Heart left ventricle (tissue), 16 donors: ENCODE data around the gene PLIN4. TPM values are rescaled to one million over a fixed set of nuclear protein-coding genes. Genes with fewer than 3 reads are reported as not detected.

ENCODE experiments used
- ATAC-seq, 4 donors: fragments of 200-7000 bp; cut with Tn5 transposase; one replicate each; pipeline ENCODE4 v1.9.1; 2020 to 2022; ENCODE audit warnings: moderate library complexity in 4 of 4, mild to moderate bottlenecking in 3 of 4, moderate number of reproducible peaks in 1 of 4
- DNase-seq, 5 donors: peaks; one replicate each; pipeline ENCODE4 v3.0.0-alpha.2; 2020
- H3K27ac ChIP-seq, 12 donors: fragments of 200-600 bp; sonication (generic) in 4 of 12; one replicate each; pipeline versions ENCODE4 v1.5.0 to v1.8.0; 2016 to 2022; ENCODE audit warnings: mild to moderate bottlenecking in 2 of 12
- H3K27me3 ChIP-seq, 9 donors: fragments of 200-600 bp; sonication (generic) in 2 of 9; one replicate each; pipeline versions ENCODE4 v1.5.1 to v1.8.0; 2016 to 2022; ENCODE audit warnings: mild to moderate bottlenecking in 3 of 9
- H3K36me3 ChIP-seq, 9 donors: fragments of 200-600 bp; sonication (generic) in 2 of 9; one replicate each; pipeline versions ENCODE4 v1.5.0 to v1.8.0; 2018 to 2022; ENCODE audit warnings: mild to moderate bottlenecking in 2 of 9
- H3K4me1 ChIP-seq, 12 donors: fragments of 200-600 bp; sonication (generic) in 4 of 12; one replicate each; pipeline versions ENCODE4 v1.5.0 to v1.8.0; 2016 to 2022; ENCODE audit warnings: mild to moderate bottlenecking in 3 of 12
- H3K4me3 ChIP-seq, 12 donors: fragments of 200-600 bp; sonication (generic) in 4 of 12; one replicate each; pipeline versions ENCODE4 v1.5.0 to v1.8.0; 2017 to 2022; ENCODE audit warnings: mild to moderate bottlenecking in 9 of 12, moderate library complexity in 4 of 12
- H3K9me3 ChIP-seq, 12 donors: fragments of 200-600 bp; sonication (generic) in 4 of 12; one replicate each; pipeline versions ENCODE4 v1.5.0 to v1.8.0; 2016 to 2022; ENCODE audit warnings: mild to moderate bottlenecking in 1 of 12
- POLR2A ChIP-seq, 2 donors: fragments of 450-650 bp; IDR thresholded peaks; one replicate each; pipeline ENCODE4 v1.6.1; 2017; ENCODE audit warnings: antibody characterized with exemption in 2 of 2, mild to moderate bottlenecking in 2 of 2, moderate library complexity in 2 of 2
- WGBS, 4 donors: extraction: QIAGEN DNeasy Blood & Tissue Kit in 2 of 4; methylation state at CpG; one replicate each; pipeline versions ENCODE4 v1.1.5 to v1.1.7; 2013 to 2018; 5-methylcytosine and 5-hydroxymethylcytosine counted together
- intact Hi-C, 10 donors: fragments of 100-400 bp; cut with DNase I; formaldehyde crosslinking; loops; one replicate each; pipeline versions ENCODE4 v1.11.1 to v1.14.2; 2022
- polyA plus RNA-seq, 2 donors: library from polyadenylated mRNA; stranded (reverse); fragments of 200-250 nt; gene quantifications; one replicate each; pipeline ENCODE4 v1.2.3, GENCODE V29; 2013
- total RNA-seq, 9 donors: library from RNA; depleted of rRNA in 2 of 9; stranded (reverse); fragments of >200 nt in 2 of 9; fragmentation: NEBNext Ultra II Directional in 3 of 9; extraction: Animal tissue kit (Norgen Biotek cat#: 25700) in 3 of 9; gene quantifications; one replicate each; pipeline versions ENCODE4 v1.1.0 to v1.2.4, GENCODE V29; 2016 to 2023
- TF ChIP-seq, protein P1 (sequence below), 12 donors: fragments of 200-600 bp; sonication (generic) in 4 of 12; IDR thresholded peaks; one replicate each; pipeline versions ENCODE4 v1.5.0 to v1.8.0; 2018 to 2022; ENCODE audit warnings: antibody characterized with exemption in 12 of 12, mild to moderate bottlenecking in 5 of 12
- donor health status: ischemic (EF 13 %, LVEDD 7.1; RV severe dilation, severe dysfunction).
- donor health status: healthy with polysubstance abuse.
- donor health status: DM: no; HTN: yes; CAD: no.
- donor health status: DM: no; HTN: no; CAD: no.
- donor health status: ischemic (EF 25% LVEDD 6.9; RV normal size, moderate dysfunction).
- donor health status: ischemic (EF 25% LVEDD 5.7; RV mildly dilated, moderate dysfunction).
- donor health status: healthy.
- donor health status: DM: yes; HTN: yes; CAD: no.
- donor health status: ischemic (EF 35%, LVEDD 5.7; RV mildly dilated, moderate dysfunction).
- donor health status: nonischemic (EF 11% LVEDD 7.7; RV severe dilation, severe dysfunction).
- donor health status: DM: yes; HTN: yes; CAD: no.
- donor health status: PGD.
- donor health status: ischemic (EF 29% LVEDD 5.4; RV normal size, mild dysfunction).
- donor health status: nonischemic (EF 23%, LVEDD 6.1; RV moderate dilation, normal function).

The PLIN4 gene
- total and polyA plus RNA-seq, 11 donors, result 55.5 to 292 (median 174) TPM

DNA sequence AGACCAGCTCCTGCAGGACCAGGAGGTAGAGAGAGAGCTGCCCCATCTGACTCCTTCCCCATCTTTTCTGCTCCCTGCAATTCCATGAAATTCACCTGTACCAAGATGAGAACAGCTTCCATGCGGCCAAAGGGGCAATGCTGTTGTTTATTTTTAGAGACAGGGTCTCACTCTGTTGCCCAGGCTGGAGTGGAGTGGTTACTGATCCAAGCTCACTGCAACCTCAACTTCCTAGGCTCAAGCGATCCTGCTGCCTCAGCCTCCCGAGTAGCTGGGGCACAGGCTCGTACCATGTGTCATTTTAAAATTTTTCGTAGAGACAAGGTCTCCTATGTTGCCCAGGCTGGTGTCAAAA is 3.6 kb upstream of the PLIN4 start:
- intact Hi-C loops, result loop anchor here in 5 of 10 donors (10.0 kb wide), 2 partner anchors 247 to 257 kb away; partner anchors contain the start of gene SHD (in 2 of the 5)
- peaks cover 0 to 7% (median 0%) of the 10 kb centered on the region in 9 donors for H3K36me3 ChIP-seq
- H3K4me1 ChIP-seq, result peaks cover 0 to 23% (median 12%) of the 10 kb centered on the region in 12 donors
- DNase-seq (no peak), ATAC-seq (no peak)
- H3K27ac ChIP-seq, result peak overlapping the region in 1 of 12 donors; percentile 17
- WGBS, 4 donors, result 87 to 94% (median 90%) methylated on average over 5 of the region's 5 CpGs
- no peaks in the 10 kb centered on the region for H3K27me3 ChIP-seq
- no peaks in the 10 kb centered on the region for H3K9me3 ChIP-seq
- TF ChIP-seq, protein P1, sequence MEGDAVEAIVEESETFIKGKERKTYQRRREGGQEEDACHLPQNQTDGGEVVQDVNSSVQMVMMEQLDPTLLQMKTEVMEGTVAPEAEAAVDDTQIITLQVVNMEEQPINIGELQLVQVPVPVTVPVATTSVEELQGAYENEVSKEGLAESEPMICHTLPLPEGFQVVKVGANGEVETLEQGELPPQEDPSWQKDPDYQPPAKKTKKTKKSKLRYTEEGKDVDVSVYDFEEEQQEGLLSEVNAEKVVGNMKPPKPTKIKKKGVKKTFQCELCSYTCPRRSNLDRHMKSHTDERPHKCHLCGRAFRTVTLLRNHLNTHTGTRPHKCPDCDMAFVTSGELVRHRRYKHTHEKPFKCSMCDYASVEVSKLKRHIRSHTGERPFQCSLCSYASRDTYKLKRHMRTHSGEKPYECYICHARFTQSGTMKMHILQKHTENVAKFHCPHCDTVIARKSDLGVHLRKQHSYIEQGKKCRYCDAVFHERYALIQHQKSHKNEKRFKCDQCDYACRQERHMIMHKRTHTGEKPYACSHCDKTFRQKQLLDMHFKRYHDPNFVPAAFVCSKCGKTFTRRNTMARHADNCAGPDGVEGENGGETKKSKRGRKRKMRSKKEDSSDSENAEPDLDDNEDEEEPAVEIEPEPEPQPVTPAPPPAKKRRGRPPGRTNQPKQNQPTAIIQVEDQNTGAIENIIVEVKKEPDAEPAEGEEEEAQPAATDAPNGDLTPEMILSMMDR (IDR thresholded peaks at IDR 0.05), result no peak
- no peak for TF ChIP-seq POLR2A (IDR thresholded peaks at IDR 0.05)
- no peak overlapping the region for H3K4me3 ChIP-seq

DNA sequence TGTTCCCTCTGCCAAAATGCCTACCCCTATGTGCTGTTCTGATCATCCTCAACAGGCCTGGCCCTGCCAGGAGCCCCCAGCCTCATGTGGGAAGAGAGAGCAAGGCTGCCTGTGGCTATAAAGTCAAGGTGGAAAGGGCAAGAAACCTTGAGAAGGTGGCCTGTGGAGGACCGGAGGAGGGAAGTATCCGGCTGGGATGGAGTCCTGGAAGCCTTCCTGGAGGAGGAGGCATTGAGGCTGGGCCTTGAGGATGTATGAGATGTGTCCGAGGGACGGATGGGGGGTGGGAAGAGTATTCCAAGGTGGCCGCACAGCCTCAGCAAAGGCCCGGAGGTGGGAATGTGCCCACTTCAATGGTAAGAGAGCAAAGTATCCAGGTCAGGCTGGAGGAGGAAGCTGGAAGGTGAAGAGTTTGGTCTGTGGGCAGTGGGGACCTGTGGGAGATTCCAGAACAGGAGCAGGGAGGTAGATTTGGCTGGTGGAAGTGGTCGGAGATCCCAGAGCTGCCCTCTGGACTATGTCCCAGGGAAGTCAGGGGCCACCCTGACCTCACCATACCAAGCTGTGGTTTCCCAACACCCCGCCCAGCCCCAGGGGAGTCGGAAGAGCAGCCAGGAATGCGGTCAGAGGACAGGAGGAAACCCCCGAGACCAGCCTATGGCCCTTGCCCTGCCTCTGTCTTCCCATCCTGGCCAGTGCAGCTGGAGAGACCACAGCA is 3.0 kb upstream of the PLIN4 start:
- Histone ChIP-seq H3K36me3 (peaks cover 0 to 7% (median 0%) of the 10 kb centered on the region in 9 donors), H3K4me1 (peaks cover 0 to 29% (median 12%) of the 10 kb centered on the region in 12 donors), H3K27ac (peak overlapping the region in 3 of 12 donors; percentile 89 to 97 (median 95)), H3K4me3 (no peak overlapping the region), H3K9me3 (no peaks in the 10 kb centered on the region), H3K27me3 (no peaks in the 10 kb centered on the region)
- DNase-seq, result no peak
- TF ChIP-seq POLR2A (IDR thresholded peaks at IDR 0.05), result no peak
- TF ChIP-seq, protein P1 (IDR thresholded peaks at IDR 0.05), result no peak
- intact Hi-C loops, result loop anchor here in 5 of 10 donors (10.0 kb wide), 2 partner anchors 247 to 257 kb away; partner anchors contain the start of gene SHD (in 2 of the 5)
- 74 to 80% (median 79%) methylated on average over 11 of the region's 11 CpGs for WGBS, 4 donors
- no peak for ATAC-seq

DNA sequence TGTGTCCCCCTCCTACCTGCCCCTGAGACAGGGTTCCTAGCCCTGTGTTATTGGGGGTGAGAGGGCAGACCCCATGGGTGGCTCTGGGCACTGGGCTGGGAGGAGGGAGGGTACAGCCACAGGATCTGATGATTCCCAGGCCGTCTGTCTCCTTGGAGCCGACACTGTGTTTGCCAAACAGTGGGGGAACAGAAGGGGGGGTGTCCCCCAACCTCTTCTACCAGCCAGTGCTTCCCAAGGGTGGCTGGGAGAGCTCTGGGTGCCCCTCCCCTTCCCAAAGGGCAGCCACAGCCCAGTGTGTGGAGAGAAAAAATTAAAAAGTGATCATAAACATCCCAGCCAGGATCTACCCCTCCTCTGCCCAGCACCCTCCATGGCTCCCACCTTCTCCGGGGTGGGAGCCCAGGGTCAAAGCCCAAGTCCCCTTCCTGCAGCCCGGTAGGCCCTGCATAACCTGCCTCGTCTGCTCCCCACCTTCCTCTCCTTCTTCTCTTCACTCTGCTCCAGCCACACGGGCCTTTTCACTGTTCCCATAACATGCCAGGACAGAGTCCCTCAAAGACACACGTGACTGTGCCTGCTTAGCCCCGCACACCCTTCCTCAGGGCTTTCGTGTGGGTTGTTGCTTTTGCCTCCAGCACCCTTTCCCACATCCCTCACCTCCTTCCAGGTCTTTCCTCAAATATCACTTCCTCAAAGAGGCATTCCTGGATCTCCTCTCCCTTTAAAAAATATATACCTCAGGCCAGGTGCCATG is 1.4 kb upstream of the PLIN4 start:
- Histone ChIP-seq H3K4me3 (no peak overlapping the region), H3K27me3 (no peaks in the 10 kb centered on the region), H3K4me1 (peaks cover 0 to 32% (median 15%) of the 10 kb centered on the region in 12 donors), H3K36me3 (peaks cover 0 to 14% (median 0%) of the 10 kb centered on the region in 9 donors), H3K27ac (peak overlapping the region; percentile 75 to 99 (median 91)), H3K9me3 (no peaks in the 10 kb centered on the region)
- TF ChIP-seq, protein P1 (IDR thresholded peaks at IDR 0.05), result no peak
- no peak for TF ChIP-seq POLR2A (IDR thresholded peaks at IDR 0.05)
- ATAC-seq, result peak; percentile 16 to 75 (median 70)
- WGBS, 4 donors, result 41 to 45% (median 45%) methylated on average over 8 to 9 of the region's 9 CpGs
- intact Hi-C loops, result loop anchor here in 5 of 10 donors (10.0 kb wide), 2 partner anchors 245 to 255 kb away; partner anchors contain the start of gene SHD (in 2 of the 5)
- DNase-seq, result peak in 4 of 5 donors; percentile 44 to 83 (median 78)

DNA sequence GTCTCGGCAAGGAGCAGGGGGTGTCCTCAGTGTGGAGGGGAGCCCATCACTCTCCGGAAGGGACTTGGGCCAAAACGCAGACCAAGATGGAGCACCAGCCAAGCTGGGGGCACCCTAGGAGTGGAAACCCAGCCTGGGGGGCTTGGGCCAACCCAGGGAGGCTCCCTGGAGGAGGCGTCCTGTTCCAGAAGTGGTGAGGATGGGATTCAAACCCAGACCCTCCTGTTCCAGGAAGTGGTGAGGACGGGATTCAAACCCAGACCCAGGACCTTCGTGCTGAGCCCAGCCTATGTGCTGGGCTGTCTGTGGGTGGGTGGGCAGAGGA is 848 bp upstream of the PLIN4 start:
- intact Hi-C loops, result no loop called here
- Histone ChIP-seq H3K4me3 (peak overlapping the region in 1 of 12 donors; percentile 55), H3K27ac (peak overlapping the region; percentile 75 to 99 (median 91)), H3K36me3 (peaks cover 0 to 16% (median 1%) of the 10 kb centered on the region in 9 donors), H3K4me1 (peaks cover 0 to 34% (median 15%) of the 10 kb centered on the region in 12 donors), H3K9me3 (no peaks in the 10 kb centered on the region), H3K27me3 (no peaks in the 10 kb centered on the region)
- TF ChIP-seq, protein P1 (IDR thresholded peaks at IDR 0.05), result no peak
- TF ChIP-seq POLR2A (IDR thresholded peaks at IDR 0.05), result no peak
- DNase-seq (no peak), ATAC-seq (no peak)
- 85 to 90% (median 89%) methylated on average over 5 to 6 of the region's 6 CpGs for WGBS, 4 donors
